Measurements from ENCODE around the gene MRFAP1L1.

MRFAP1L1 gene

DNA sequence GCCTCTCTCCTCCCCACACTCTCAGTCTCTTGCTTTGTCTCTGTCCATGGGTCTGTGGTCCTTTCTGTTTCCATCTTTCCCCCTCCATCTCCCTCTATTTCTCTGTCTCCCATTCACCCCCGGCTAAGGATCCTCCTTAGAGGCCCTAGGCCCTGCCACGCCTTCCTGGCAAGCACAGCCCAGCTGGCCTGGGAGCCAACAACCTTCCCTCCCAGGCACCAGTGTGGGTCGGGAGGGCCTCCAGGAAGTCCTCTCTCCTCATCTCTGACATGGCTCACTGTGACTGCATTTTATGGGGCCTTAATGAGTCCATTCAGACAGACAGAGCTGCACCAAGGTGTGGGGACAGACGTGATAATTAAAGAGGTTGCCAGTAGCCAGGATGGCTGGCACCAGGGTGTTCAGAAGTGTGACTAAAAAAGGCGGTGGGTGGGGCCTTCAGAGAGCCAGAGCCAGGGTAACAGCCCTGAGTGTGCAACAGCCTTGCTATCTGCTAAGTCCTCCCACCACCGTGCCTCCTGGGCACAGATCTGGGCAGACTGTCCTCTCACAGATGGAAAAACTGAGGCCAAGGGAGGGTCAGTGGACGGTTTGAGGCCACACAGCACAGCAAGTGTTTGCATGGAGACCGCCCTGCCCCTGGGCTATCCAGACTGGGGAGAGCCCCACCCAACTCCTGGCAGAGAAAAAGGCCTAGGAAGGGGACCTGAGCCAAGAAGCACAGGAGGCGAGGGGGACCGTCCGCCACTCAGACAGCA lies 37.8 kb upstream of the MRFAP1L1 start:
- Histone ChIP-seq H2AFZ (ENCODE audit: low read depth) (no peak overlapping the region), H3K27ac (no peak overlapping the region), H3K4me3 (IDR thresholded peaks at IDR 0.05; ENCODE audit: insufficient read depth, low read depth, low read length) (no peak overlapping the region), H3K36me3 (ENCODE audit: insufficient read depth) (no peaks in the 10 kb centered on the region), H4K20me1 (ENCODE audit: insufficient read depth) (no peaks in the 10 kb centered on the region), H3K4me2 (no peak overlapping the region), H3K9ac (no peak overlapping the region), H3K27me3 (ENCODE audit: insufficient read depth, low read depth) (no peaks in the 10 kb centered on the region), H3K79me2 (ENCODE audit: insufficient read depth, low read depth) (no peaks in the 10 kb centered on the region), H3K4me1 (ENCODE audit: low read depth, poor library complexity, severe bottlenecking) (peaks cover 3% of the 10 kb centered on the region)
- TF ChIP-seq, protein P1, sequence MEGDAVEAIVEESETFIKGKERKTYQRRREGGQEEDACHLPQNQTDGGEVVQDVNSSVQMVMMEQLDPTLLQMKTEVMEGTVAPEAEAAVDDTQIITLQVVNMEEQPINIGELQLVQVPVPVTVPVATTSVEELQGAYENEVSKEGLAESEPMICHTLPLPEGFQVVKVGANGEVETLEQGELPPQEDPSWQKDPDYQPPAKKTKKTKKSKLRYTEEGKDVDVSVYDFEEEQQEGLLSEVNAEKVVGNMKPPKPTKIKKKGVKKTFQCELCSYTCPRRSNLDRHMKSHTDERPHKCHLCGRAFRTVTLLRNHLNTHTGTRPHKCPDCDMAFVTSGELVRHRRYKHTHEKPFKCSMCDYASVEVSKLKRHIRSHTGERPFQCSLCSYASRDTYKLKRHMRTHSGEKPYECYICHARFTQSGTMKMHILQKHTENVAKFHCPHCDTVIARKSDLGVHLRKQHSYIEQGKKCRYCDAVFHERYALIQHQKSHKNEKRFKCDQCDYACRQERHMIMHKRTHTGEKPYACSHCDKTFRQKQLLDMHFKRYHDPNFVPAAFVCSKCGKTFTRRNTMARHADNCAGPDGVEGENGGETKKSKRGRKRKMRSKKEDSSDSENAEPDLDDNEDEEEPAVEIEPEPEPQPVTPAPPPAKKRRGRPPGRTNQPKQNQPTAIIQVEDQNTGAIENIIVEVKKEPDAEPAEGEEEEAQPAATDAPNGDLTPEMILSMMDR (conservative IDR thresholded peaks at IDR 0.05; ENCODE audit: low read depth, low read length), result no peak

DNA sequence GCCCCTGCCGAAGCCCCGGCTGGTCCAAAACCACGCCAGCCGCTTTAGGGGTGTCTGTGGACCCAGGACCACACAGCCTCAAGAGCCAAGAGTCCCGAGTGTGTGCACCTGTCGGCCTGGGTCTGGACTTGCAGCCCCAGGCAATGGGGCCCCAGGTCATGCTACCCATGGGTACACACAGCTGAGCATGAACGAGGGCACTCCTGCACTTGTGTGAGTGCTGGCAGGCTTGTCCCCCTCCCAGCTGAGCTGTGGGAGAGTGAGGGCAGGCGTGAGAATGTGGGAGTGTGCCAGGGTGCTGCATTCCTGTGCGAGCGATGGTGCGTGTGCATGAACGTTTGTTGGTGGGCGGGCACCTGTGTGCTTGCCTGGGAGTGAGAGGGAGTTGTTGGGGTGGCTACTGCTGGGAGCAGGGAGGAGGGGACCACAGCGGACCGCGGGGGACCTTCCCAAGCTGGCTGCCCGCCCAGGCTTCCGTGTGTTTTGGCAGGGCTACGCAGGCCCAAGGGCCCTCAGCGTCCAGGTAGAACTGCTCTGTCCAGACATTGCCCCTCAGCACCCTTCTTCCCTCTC lies 37.1 kb upstream of the MRFAP1L1 start:
- Histone ChIP-seq H3K9ac (no peak overlapping the region), H3K4me2 (no peak overlapping the region), H3K4me3 (IDR thresholded peaks at IDR 0.05; ENCODE audit: insufficient read depth, low read depth, low read length) (no peak overlapping the region), H3K4me1 (ENCODE audit: low read depth, poor library complexity, severe bottlenecking) (no peaks in the 10 kb centered on the region), H2AFZ (ENCODE audit: low read depth) (no peak overlapping the region), H3K79me2 (ENCODE audit: insufficient read depth, low read depth) (no peaks in the 10 kb centered on the region), H4K20me1 (ENCODE audit: insufficient read depth) (no peaks in the 10 kb centered on the region), H3K27ac (no peak overlapping the region), H3K36me3 (ENCODE audit: insufficient read depth) (no peaks in the 10 kb centered on the region), H3K27me3 (ENCODE audit: insufficient read depth, low read depth) (no peaks in the 10 kb centered on the region)
- TF ChIP-seq, protein P1 (conservative IDR thresholded peaks at IDR 0.05; ENCODE audit: low read depth, low read length), result no peak

- H3K79me2 ChIP-seq (ENCODE audit: insufficient read depth, low read depth), result no peaks in the 10 kb centered on the region
- H2AFZ ChIP-seq (ENCODE audit: low read depth), result no peak overlapping the region
- TF ChIP-seq, protein P1 (conservative IDR thresholded peaks at IDR 0.05; ENCODE audit: low read depth, low read length), result no peak
- H4K20me1 ChIP-seq (ENCODE audit: insufficient read depth), result no peaks in the 10 kb centered on the region
- no peaks in the 10 kb centered on the region for H3K36me3 ChIP-seq (ENCODE audit: insufficient read depth)
- no peak overlapping the region for H3K4me2 ChIP-seq
- H3K9ac ChIP-seq, result no peak overlapping the region
- H3K27me3 ChIP-seq (ENCODE audit: insufficient read depth, low read depth), result no peaks in the 10 kb centered on the region
- no peak overlapping the region for H3K27ac ChIP-seq
- no peak overlapping the region for H3K4me3 ChIP-seq (IDR thresholded peaks at IDR 0.05; ENCODE audit: insufficient read depth, low read depth, low read length)
- H3K4me1 ChIP-seq (ENCODE audit: low read depth, poor library complexity, severe bottlenecking), result no peaks in the 10 kb centered on the region
Measured at GRCh38 chr4:6742989-6743388, 33.3 kb upstream of the MRFAP1L1 start.

- H3K4me2 ChIP-seq, result no peak overlapping the region
- H3K9ac ChIP-seq, result no peak overlapping the region
- no peaks in the 10 kb centered on the region for H3K36me3 ChIP-seq (ENCODE audit: insufficient read depth)
- no peak overlapping the region for H3K4me3 ChIP-seq (IDR thresholded peaks at IDR 0.05; ENCODE audit: insufficient read depth, low read depth, low read length)
- no peaks in the 10 kb centered on the region for H3K27me3 ChIP-seq (ENCODE audit: insufficient read depth, low read depth)
- no peaks in the 10 kb centered on the region for H4K20me1 ChIP-seq (ENCODE audit: insufficient read depth)
- TF ChIP-seq, protein P1 (conservative IDR thresholded peaks at IDR 0.05; ENCODE audit: low read depth, low read length), result no peak
- H3K4me1 ChIP-seq (ENCODE audit: low read depth, poor library complexity, severe bottlenecking), result no peaks in the 10 kb centered on the region
- no peak overlapping the region for H2AFZ ChIP-seq (ENCODE audit: low read depth)
- no peaks in the 10 kb centered on the region for H3K79me2 ChIP-seq (ENCODE audit: insufficient read depth, low read depth)
- H3K27ac ChIP-seq, result no peak overlapping the region
Measured at GRCh38 chr4:6742507-6742906, 32.8 kb upstream of the MRFAP1L1 start.
